ES-I3 (cell line): ENCODE data around the gene ITGA2.

ENCODE experiments used
- H3K36me3 ChIP-seq: 2 replicates; pipeline ENCODE4 v1.6.1; 2013; ENCODE audit warnings: mild to moderate bottlenecking, low read length, control low read depth, moderate library complexity; ENCODE audit not compliant: insufficient read depth
- H3K4me1 ChIP-seq: 2 replicates; pipeline ENCODE4 v1.6.1; 2013; ENCODE audit warnings: mild to moderate bottlenecking, control low read depth, low read length; ENCODE audit not compliant: insufficient read depth
- H3K9ac ChIP-seq: 2 replicates; pipeline ENCODE4 v1.6.1; 2013; ENCODE audit warnings: low read depth, mild to moderate bottlenecking, low read length, moderate library complexity
- H3K9me3 ChIP-seq: 2 replicates; pipeline ENCODE4 v1.6.1; 2013; ENCODE audit warnings: mild to moderate bottlenecking, low read length, moderate library complexity; ENCODE audit not compliant: control insufficient read depth, insufficient read depth

The ITGA2 gene

DNA sequence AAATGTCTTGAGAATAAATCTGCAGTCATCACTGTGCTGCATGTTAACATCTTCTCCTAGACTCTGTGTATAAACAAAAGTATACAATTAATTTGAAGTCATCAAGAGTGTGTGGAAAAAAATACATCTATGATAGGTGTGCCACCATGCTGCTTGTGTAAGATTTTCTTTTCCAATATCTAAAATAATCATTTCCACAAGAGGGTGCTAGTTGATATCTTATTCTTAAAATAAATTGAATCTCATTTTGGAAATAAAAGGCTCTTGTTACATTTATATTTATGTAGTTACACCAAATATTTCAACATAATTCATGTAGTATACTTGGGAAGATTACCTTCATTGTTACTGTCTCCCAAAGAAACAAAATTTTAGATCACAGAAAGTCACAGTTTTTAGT lies 134.6 kb downstream of the ITGA2 start:
- no peaks in the 10 kb centered on the region for H3K36me3 ChIP-seq
- H3K4me1 ChIP-seq: no peaks in the 10 kb centered on the region
- H3K9me3 ChIP-seq: no peaks in the 10 kb centered on the region
- no peak overlapping the region for H3K9ac ChIP-seq

DNA sequence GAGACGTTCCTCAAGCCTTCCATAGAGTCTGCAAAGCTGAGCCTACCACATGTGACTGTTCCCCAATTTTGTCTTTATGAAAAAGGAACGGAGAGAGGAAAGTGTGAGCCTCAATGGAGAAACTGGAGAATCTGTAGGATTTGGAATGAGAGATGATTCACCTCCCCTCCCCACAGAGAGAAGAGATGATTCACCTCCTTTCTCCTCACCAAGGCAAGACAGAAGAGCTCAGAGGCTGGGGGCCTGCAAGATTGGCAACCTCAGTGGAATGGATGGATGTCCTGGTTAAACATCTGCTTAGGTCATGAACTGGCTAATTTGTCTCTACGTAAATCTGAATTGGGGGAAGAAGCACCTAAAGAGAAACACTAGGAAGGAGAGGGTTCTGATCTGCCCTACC lies 137.4 kb downstream of the ITGA2 start:
- H3K9me3 ChIP-seq: no peaks in the 10 kb centered on the region
- no peaks in the 10 kb centered on the region for H3K36me3 ChIP-seq
- no peaks in the 10 kb centered on the region for H3K4me1 ChIP-seq
- no peak overlapping the region for H3K9ac ChIP-seq

- H3K36me3 ChIP-seq: no peaks in the 10 kb centered on the region
- H3K9ac ChIP-seq: no peak overlapping the region
- no peaks in the 10 kb centered on the region for H3K9me3 ChIP-seq
- H3K4me1 ChIP-seq: no peaks in the 10 kb centered on the region
Measured at GRCh38 chr5:53127107-53127506, 138.0 kb downstream of the ITGA2 start.

DNA sequence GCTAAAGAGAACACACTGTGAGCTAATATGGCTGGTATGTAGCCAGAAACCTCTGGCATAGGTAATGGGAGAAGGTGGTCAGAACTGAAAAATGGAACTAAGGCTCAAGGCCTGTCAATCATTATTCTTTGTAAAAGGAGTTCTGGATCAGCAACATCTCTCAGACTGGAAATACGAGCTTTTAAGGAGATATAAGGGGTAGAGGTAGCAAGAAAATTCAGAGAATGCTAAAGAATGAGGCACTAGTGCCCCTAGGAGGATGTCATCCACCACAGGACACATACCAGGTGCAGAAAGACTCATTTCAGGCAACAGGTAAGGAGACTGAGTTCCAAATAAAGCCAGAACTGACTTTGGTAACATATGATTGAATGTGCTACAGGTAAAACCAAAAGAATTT lies 139.3 kb downstream of the ITGA2 start:
- H3K9ac ChIP-seq: no peak overlapping the region
- H3K36me3 ChIP-seq: no peaks in the 10 kb centered on the region
- no peaks in the 10 kb centered on the region for H3K9me3 ChIP-seq
- no peaks in the 10 kb centered on the region for H3K4me1 ChIP-seq

- no peaks in the 10 kb centered on the region for H3K4me1 ChIP-seq
- no peaks in the 10 kb centered on the region for H3K9me3 ChIP-seq
- H3K36me3 ChIP-seq: no peaks in the 10 kb centered on the region
- no peak overlapping the region for H3K9ac ChIP-seq
Measured at GRCh38 chr5:53130266-53130665, 141.1 kb downstream of the ITGA2 start.

DNA sequence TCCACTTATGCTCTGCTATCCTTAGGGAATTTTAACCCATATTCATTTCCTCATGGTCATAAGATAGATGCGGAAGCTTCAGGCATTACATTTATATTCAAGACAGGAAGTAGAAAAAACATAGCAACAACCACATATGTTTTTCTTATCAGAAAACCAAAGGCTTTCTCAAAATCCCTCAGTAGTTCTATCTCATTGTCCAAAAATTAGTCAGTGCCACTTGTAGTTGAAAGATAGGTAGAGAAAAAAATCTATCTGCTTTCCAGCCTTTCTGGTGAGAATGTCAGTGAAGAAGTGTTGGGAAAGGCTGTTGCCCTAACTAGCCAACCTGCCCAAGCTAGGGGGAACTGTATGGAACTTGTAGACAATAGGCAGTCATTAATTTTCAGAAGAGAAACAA lies 143.9 kb downstream of the ITGA2 start:
- Histone ChIP-seq H3K36me3 (no peaks in the 10 kb centered on the region), H3K9me3 (no peaks in the 10 kb centered on the region), H3K4me1 (no peaks in the 10 kb centered on the region), H3K9ac (no peak overlapping the region)
